H1 (cell line): ENCODE results near the gene MAPK8. TPM values are rescaled to one million over a fixed set of nuclear protein-coding genes. Genes with fewer than 3 reads are reported as not detected.

Experiments used
- CTCF ChIA-PET: fragments of 300-600 bp; sonication (Branson Sonifier 250); formaldehyde crosslinking; loops from one replicate; lab custom pipeline; 2021; ENCODE audit not compliant: partially characterized antibody; lab: Charles Lee
- POLR2A ChIA-PET: fragments of 300-600 bp; sonication (Branson Sonifier 250); formaldehyde crosslinking; loops from one replicate; lab custom pipeline; 2021; ENCODE audit warnings: inconsistent platforms; ENCODE audit not compliant: partially characterized antibody; lab: Charles Lee
- DNase-seq, 2 experiments: peaks; one replicate each; pipeline versions ENCODE4 v3.0.0 to v3.0.0-alpha.2; 2010 to 2022; ENCODE audit warnings: low spot score in 2 of 2, low read depth in 1 of 2, mixed read lengths in 1 of 2
- FAIRE-seq: peaks from 2 replicates; lab custom pipeline; 2011; peaks lifted over from hg19 to GRCh38; lab: Jason Lieb, UNC
- H2AFZ ChIP-seq: 2 replicates; pipeline ENCODE4 v1.8.1; 2012; ENCODE audit warnings: low read length, inconsistent platforms
- H2AK5ac ChIP-seq: 2 replicates; pipeline ENCODE4 v1.6.1; 2013; ENCODE audit warnings: low read depth, low read length
- H2BK120ac ChIP-seq: replicated peaks from 2 replicates; pipeline ENCODE3; 2013; ENCODE audit warnings: low read depth, low read length, inconsistent platforms
- H2BK12ac ChIP-seq: 2 replicates; pipeline ENCODE4 v1.6.1; 2013; ENCODE audit warnings: low read depth, low read length
- H2BK15ac ChIP-seq: 2 replicates; pipeline ENCODE4 v1.6.1; 2013; ENCODE audit warnings: low read length
- H2BK20ac ChIP-seq: 2 replicates; pipeline ENCODE4 v1.6.1; 2013; ENCODE audit warnings: low read length
- H2BK5ac ChIP-seq: 2 replicates; pipeline ENCODE4 v1.6.1; 2013; ENCODE audit warnings: low read depth, low read length
- H3K14ac ChIP-seq: 2 replicates; pipeline ENCODE4 v1.6.1; 2013; ENCODE audit warnings: inconsistent platforms; ENCODE audit not compliant: insufficient read length
- H3K18ac ChIP-seq: 2 replicates; pipeline ENCODE4 v1.6.1; 2013; ENCODE audit warnings: low read length; ENCODE audit errors: extremely low read depth
- H3K23ac ChIP-seq: 2 replicates; pipeline ENCODE4 v1.6.1; 2013; ENCODE audit warnings: inconsistent platforms; ENCODE audit not compliant: insufficient read length
- H3K23me2 ChIP-seq: 2 replicates; pipeline ENCODE4 v1.6.1; 2013; ENCODE audit warnings: low read depth, low read length
- H3K27ac ChIP-seq: 2 replicates; pipeline ENCODE4 v1.6.1; 2011; ENCODE audit warnings: low read depth, low read length, inconsistent platforms
- H3K27me3 ChIP-seq, 4 experiments: replicated peaks in 1 of 4; 1 replicate in 1 of 4; 2 replicates in 3 of 4; pipeline versions ENCODE4 v1.6.1 to v1.8.1; 2011 to 2013; ENCODE audit warnings: low read length in 3 of 4, mild to moderate bottlenecking in 3 of 4, inconsistent platforms in 2 of 4, mixed read lengths in 2 of 4, moderate library complexity in 1 of 4; ENCODE audit not compliant: control insufficient read depth in 3 of 4, insufficient read depth in 3 of 4; ENCODE audit errors: extremely low read depth in 1 of 4
- H3K36me3 ChIP-seq, 4 experiments: 2 replicates each; pipeline versions ENCODE4 v1.6.1 to v1.8.1; 2011 to 2013; ENCODE audit warnings: mild to moderate bottlenecking in 4 of 4, low read length in 3 of 4, moderate library complexity in 2 of 4, control low read depth in 1 of 4, inconsistent platforms in 1 of 4; ENCODE audit not compliant: insufficient read depth in 4 of 4, control insufficient read depth in 2 of 4
- H3K4ac ChIP-seq: replicated peaks from 2 replicates; pipeline ENCODE3; 2013; ENCODE audit warnings: low read length, low read depth, mixed read lengths, inconsistent platforms; ENCODE audit not compliant: insufficient read length
- H3K4me1 ChIP-seq, 4 experiments: replicated peaks in 1 of 4; 1 replicate in 1 of 4; 2 replicates in 3 of 4; pipeline versions ENCODE4 v1.6.1 to v1.8.1; 2011 to 2013; ENCODE audit warnings: low read length in 3 of 4, inconsistent platforms in 2 of 4, mixed read lengths in 1 of 4; ENCODE audit not compliant: insufficient read depth in 4 of 4, control insufficient read depth in 3 of 4
- H3K4me2 ChIP-seq, 2 experiments: 2 replicates each; pipeline versions ENCODE4 v1.6.1 to v1.8.1; 2011 to 2013; ENCODE audit warnings: low read depth in 2 of 2, low read length in 2 of 2, control low read depth in 1 of 2, inconsistent platforms in 1 of 2, mild to moderate bottlenecking in 1 of 2; ENCODE audit not compliant: insufficient read depth in 1 of 2
- H3K4me3 ChIP-seq, 4 experiments: fragments of 200-600, 300-600 bp in 1 of 4; sonication (generic), shearing (Covaris generic), sonication (Bioruptor Twin) in 1 of 4; 2 replicates each; pipeline versions ENCODE4 v1.5.1 to v1.8.1; 2011 to 2016; ENCODE audit warnings: low read length in 4 of 4, low read depth in 3 of 4, control low read depth in 2 of 4, inconsistent platforms in 2 of 4, mild to moderate bottlenecking in 2 of 4, mixed read lengths in 1 of 4, moderate library complexity in 1 of 4; ENCODE audit not compliant: insufficient read depth in 2 of 4; ENCODE audit errors: extremely low read depth in 1 of 4
- H3K56ac ChIP-seq: replicated peaks from 2 replicates; pipeline ENCODE3; 2013; ENCODE audit warnings: low read depth, mild to moderate bottlenecking, mixed read lengths, low read length, inconsistent platforms; ENCODE audit not compliant: insufficient read length
- H3K79me1 ChIP-seq: 2 replicates; pipeline ENCODE4 v1.6.1; 2013; ENCODE audit warnings: low read depth, low read length, control low read depth
- H3K79me2 ChIP-seq, 2 experiments: 2 replicates each; pipeline versions ENCODE4 v1.6.1 to v1.8.1; 2012 to 2013; ENCODE audit warnings: low read length in 2 of 2, mild to moderate bottlenecking in 2 of 2, inconsistent platforms in 1 of 2; ENCODE audit not compliant: insufficient read depth in 2 of 2, control insufficient read depth in 1 of 2
- H3K9ac ChIP-seq, 4 experiments: replicated peaks in 1 of 4; 1 replicate in 1 of 4; 2 replicates in 3 of 4; pipeline versions ENCODE4 v1.6.1 to v1.8.1; 2011 to 2013; ENCODE audit warnings: low read depth in 3 of 4, low read length in 3 of 4, control low read depth in 2 of 4, mild to moderate bottlenecking in 2 of 4, moderate library complexity in 2 of 4, inconsistent platforms in 1 of 4; ENCODE audit errors: extremely low read depth in 1 of 4
- H3K9me3 ChIP-seq, 2 experiments: 2 replicates each; pipeline versions ENCODE4 v1.6.1 to v1.8.1; 2012 to 2013; ENCODE audit warnings: mild to moderate bottlenecking in 2 of 2, moderate library complexity in 2 of 2, control low read depth in 1 of 2, inconsistent platforms in 1 of 2, low read depth in 1 of 2, low read length in 1 of 2, mixed read lengths in 1 of 2; ENCODE audit not compliant: insufficient read depth in 2 of 2
- H4K20me1 ChIP-seq, 2 experiments: replicated peaks in 1 of 2; 2 replicates each; pipeline versions ENCODE3 to v1.8.1; 2011 to 2013; ENCODE audit warnings: inconsistent platforms in 2 of 2, low read length in 2 of 2, mild to moderate bottlenecking in 1 of 2; ENCODE audit not compliant: insufficient read depth in 2 of 2, control insufficient read depth in 1 of 2
- H4K5ac ChIP-seq: 2 replicates; pipeline ENCODE4 v1.6.1; 2013; ENCODE audit warnings: low read length, low read depth, mixed read lengths, inconsistent platforms; ENCODE audit not compliant: insufficient read length
- H4K8ac ChIP-seq: 2 replicates; pipeline ENCODE4 v1.8.0; 2013; ENCODE audit warnings: mild to moderate bottlenecking, moderate library complexity, low read length, inconsistent platforms; ENCODE audit not compliant: insufficient read depth; ENCODE audit errors: extremely low read depth
- H4K91ac ChIP-seq: replicated peaks from 2 replicates; pipeline ENCODE3; 2013; ENCODE audit warnings: low read length, mixed read lengths, inconsistent platforms; ENCODE audit not compliant: insufficient read length
- ATF3 ChIP-seq: IDR thresholded peaks from 2 replicates; pipeline ENCODE4 v1.6.1; 2011; ENCODE audit warnings: low read depth, mild to moderate bottlenecking, low read length; ENCODE audit not compliant: insufficient read depth
- EP300 ChIP-seq, 2 experiments: IDR thresholded peaks; 1 replicate in 1 of 2; 2 replicates in 1 of 2; pipeline ENCODE4 v1.6.1; 2011 to 2012; ENCODE audit warnings: low read depth in 2 of 2, low read length in 2 of 2, mild to moderate bottlenecking in 2 of 2, borderline replicate concordance in 1 of 2, inconsistent platforms in 1 of 2, moderate library complexity in 1 of 2
- RAD21 ChIP-seq, 2 experiments: IDR thresholded peaks in 1 of 2; conservative IDR thresholded peaks in 1 of 2; 2 replicates each; pipeline ENCODE4 v1.6.1; 2011; ENCODE audit warnings: low read depth in 2 of 2, low read length in 2 of 2, improper control_type of control experiment in 1 of 2, inconsistent platforms in 1 of 2, mild to moderate bottlenecking in 1 of 2, moderate library complexity in 1 of 2
- YY1 ChIP-seq: IDR thresholded peaks from 2 replicates; pipeline ENCODE4 v1.6.1; 2011; ENCODE audit warnings: low read depth, mild to moderate bottlenecking, low read length
- WGBS, 2 experiments: shearing (Covaris generic) in 1 of 2; methylation state at CpG; one replicate each; pipeline versions ENCODE4 v1.1.6 to v1.1.7; 2013 to 2015; ENCODE audit warnings: low lambda C conversion rate in 2 of 2, mixed read lengths in 2 of 2, inconsistent platforms in 1 of 2, low coverage in 1 of 2, missing lambda C conversion rate in 1 of 2; ENCODE audit not compliant: insufficient replicate concordance in 2 of 2, insufficient coverage in 1 of 2, insufficient read length in 1 of 2; ENCODE audit errors: extremely low coverage in 1 of 2, missing lambda C conversion rate in 1 of 2; 5-methylcytosine and 5-hydroxymethylcytosine counted together
- polyA plus RNA-seq, 7 experiments: library from polyadenylated mRNA; depleted of rRNA in 3 of 7; stranded (reverse) in 5 of 7; unstranded in 2 of 7; fragments of >200 nt in 5 of 7; fragments of 200-250 nt in 2 of 7; gene quantifications; 1 replicate in 5 of 7; 2 replicates in 1 of 7; 4 replicates in 1 of 7; pipeline versions ENCODE4 v1.2.1 to v1.2.3, GENCODE V29; 2011 to 2013; ENCODE audit warnings: missing spikeins in 2 of 7, mixed read lengths in 2 of 7
- total RNA-seq: library from RNA; stranded (reverse); fragmentation: NEBNext Ultra II Directional; extraction: Animal tissue kit (Norgen Biotek cat#: 25700); gene quantifications from 2 replicates; pipeline ENCODE4 v1.2.1, GENCODE V29; 2021
- TF ChIP-seq, protein P1 (sequence below), 3 experiments: IDR thresholded peaks; 1 replicate in 2 of 3; 2 replicates in 1 of 3; pipeline versions ENCODE4 v1.5.1 to v1.6.1; 2011; ENCODE audit warnings: low read length in 3 of 3, mild to moderate bottlenecking in 3 of 3, inconsistent platforms in 2 of 3, low read depth in 1 of 3, moderate library complexity in 1 of 3; ENCODE audit not compliant: insufficient read depth in 1 of 3; ENCODE audit errors: control extremely low read depth in 1 of 3

Gene MAPK8
- total and polyA plus RNA-seq, 2 of the 8 experiments (the other 6 are each of a cell fraction or from before 2014, with no cell fraction given): 23.3 to 71.3 TPM

GRCh38 chr10:48459270-48460150 lies 153.0 kb downstream of the MAPK8 start:
- no peaks in the 10 kb centered on the region for H3K36me3 ChIP-seq
- H2BK120ac ChIP-seq: no peak overlapping the region
- H2AFZ ChIP-seq: no peak overlapping the region
- ChIA-PET CTCF (interaction anchor here (0.8 to 12.6 kb wide), 16 partner anchors 10 to 156 kb away, joined by 3 to 112 read pairs (median 4); no protein-coding TSS in a partner anchor), POLR2A (no interaction called here)
- no peak overlapping the region for H3K14ac ChIP-seq
- DNase-seq: peak in 1 of 2 experiments; percentile 65
- H4K91ac ChIP-seq: no peak overlapping the region
- no peak overlapping the region for H4K5ac ChIP-seq
- 0 out of 2 replicates have a peak overlapping the region, but pooled peaks have one; percentile 31 for H2BK12ac ChIP-seq
- no peak for FAIRE-seq
- no peak overlapping the region for H2BK15ac ChIP-seq
- peaks cover 2 to 8% of the 10 kb centered on the region in 2 experiments for H4K20me1 ChIP-seq
- no peak overlapping the region for H3K18ac ChIP-seq
- H3K23me2 ChIP-seq: no peaks in the 10 kb centered on the region
- no peak overlapping the region for H3K4me3 ChIP-seq
- no peak overlapping the region for H3K56ac ChIP-seq
- 0 out of 2 replicates have a peak overlapping the region, but pooled peaks have one; percentile 1 for H2BK5ac ChIP-seq
- H3K4me2 ChIP-seq: no peak overlapping the region
- TF ChIP-seq ATF3: no peak
- TF ChIP-seq RAD21 (IDR thresholded peaks at IDR 0.05 in 1 of 2, conservative IDR thresholded peaks at IDR 0.05 in 1 of 2; ENCODE audit: low read depth in 2 of 2, low read length in 2 of 2): peak; percentile 8 to 27; a peak in 1 of 4 replicates
- TF ChIP-seq, protein P1, sequence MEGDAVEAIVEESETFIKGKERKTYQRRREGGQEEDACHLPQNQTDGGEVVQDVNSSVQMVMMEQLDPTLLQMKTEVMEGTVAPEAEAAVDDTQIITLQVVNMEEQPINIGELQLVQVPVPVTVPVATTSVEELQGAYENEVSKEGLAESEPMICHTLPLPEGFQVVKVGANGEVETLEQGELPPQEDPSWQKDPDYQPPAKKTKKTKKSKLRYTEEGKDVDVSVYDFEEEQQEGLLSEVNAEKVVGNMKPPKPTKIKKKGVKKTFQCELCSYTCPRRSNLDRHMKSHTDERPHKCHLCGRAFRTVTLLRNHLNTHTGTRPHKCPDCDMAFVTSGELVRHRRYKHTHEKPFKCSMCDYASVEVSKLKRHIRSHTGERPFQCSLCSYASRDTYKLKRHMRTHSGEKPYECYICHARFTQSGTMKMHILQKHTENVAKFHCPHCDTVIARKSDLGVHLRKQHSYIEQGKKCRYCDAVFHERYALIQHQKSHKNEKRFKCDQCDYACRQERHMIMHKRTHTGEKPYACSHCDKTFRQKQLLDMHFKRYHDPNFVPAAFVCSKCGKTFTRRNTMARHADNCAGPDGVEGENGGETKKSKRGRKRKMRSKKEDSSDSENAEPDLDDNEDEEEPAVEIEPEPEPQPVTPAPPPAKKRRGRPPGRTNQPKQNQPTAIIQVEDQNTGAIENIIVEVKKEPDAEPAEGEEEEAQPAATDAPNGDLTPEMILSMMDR (IDR thresholded peaks at IDR 0.05; ENCODE audit: control extremely low read depth in 1 of 3, insufficient read depth in 1 of 3, low read depth in 1 of 3, low read length in 3 of 3): peak; percentile 31 to 43 (median 39)
- 0 out of 2 replicates have a peak, but pooled peaks have one; percentile 13 for TF ChIP-seq YY1
- TF ChIP-seq EP300 (IDR thresholded peaks at IDR 0.05; ENCODE audit: borderline replicate concordance in 1 of 2, low read depth in 2 of 2, low read length in 2 of 2): no peak
- H3K79me1 ChIP-seq: no peaks in the 10 kb centered on the region; the same call in 1 of the 2 replicates
- WGBS, 2 experiments: 88% methylated on average over 20 of the region's 23 CpGs; no CpG with 5 or more reads in 1 of the 2 experiments
- no peak overlapping the region for H2AK5ac ChIP-seq
- H3K27ac ChIP-seq: no peak overlapping the region
- H3K79me2 ChIP-seq: no peaks in the 10 kb centered on the region
- no peaks in the 10 kb centered on the region for H3K9me3 ChIP-seq
- no peaks in the 10 kb centered on the region for H3K27me3 ChIP-seq
- no peak overlapping the region for H2BK20ac ChIP-seq
- no peak overlapping the region for H3K4ac ChIP-seq
- H4K8ac ChIP-seq: no peak overlapping the region; the same call in 1 of the 2 replicates
- peaks cover 0 to 5% (median 2%) of the 10 kb centered on the region in 4 experiments; a peak in 4 of 7 replicates for H3K4me1 ChIP-seq
- H3K23ac ChIP-seq: no peak overlapping the region
- H3K9ac ChIP-seq: no peak overlapping the region
